Fibroblast of villous mesenchyme (primary cell): Measurements from ENCODE around the gene BAIAP2. TPM values are rescaled to one million over a fixed set of nuclear protein-coding genes. Genes with fewer than 3 reads are reported as not detected.

Experiments
- DNase-seq: peaks from one replicate; pipeline ENCODE4 v3.0.0-alpha.2; 2010; ENCODE audit warnings: low read depth
- H3K4me3 ChIP-seq: 2 replicates; pipeline ENCODE4 v1.5.1; 2011; ENCODE audit warnings: low read depth, mild to moderate bottlenecking, low read length
- total RNA-seq: library from RNA; depleted of rRNA; stranded (reverse); fragments of >200 nt; gene quantifications from 2 replicates; pipeline ENCODE4 v1.2.3, GENCODE V29; 2012
- TF ChIP-seq, protein P1 (sequence below): IDR thresholded peaks from 2 replicates; pipeline ENCODE4 v1.5.1; 2012; ENCODE audit warnings: low read depth, mild to moderate bottlenecking, low read length; ENCODE audit not compliant: insufficient read depth

The BAIAP2 gene
- total RNA-seq, 1 donor, result 25.0 TPM

DNA sequence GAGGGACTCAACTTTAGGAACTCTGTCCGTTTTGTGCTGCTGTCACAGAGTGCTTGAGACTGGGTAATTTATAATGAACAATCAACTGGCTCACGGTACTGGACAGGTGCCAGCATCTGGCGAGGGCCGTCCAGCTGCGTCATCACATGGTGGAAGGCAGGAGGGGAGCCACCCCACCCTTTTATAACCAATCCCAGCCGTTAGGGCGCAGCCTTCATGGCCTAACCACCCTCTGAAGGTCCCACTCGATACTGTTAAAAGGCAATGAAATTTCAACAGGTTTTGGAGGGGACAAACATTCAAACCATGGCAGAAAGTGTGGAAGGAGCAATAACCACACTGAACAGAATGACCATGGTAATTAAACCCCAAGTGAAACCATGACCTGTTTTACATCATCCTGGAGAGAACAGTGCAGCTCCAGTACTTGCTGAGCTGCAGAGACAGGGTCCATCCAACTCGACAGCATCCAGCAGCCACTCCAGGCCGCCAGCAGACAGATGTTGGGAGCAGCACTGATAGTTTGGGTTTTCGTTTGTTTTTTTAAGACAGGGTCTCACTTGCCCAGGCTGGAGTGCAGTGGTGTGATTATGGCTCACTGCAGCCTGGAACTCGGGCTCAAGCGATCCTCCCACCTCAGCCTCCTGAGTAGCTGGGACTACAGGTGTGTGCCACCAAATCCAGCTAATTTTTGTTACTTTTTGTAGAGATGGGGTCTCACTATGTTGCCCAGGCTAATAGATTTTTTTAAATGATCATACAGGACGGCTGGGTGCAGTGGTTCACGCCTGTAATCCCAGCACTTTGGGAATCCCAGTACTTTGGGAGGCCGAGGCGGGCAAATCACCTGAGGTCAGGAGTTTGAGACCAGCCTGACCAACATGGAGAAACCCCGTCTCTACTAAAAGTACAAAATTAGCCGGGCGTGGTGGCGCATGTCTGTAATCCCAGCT is 32.3 kb upstream of the BAIAP2 start:
- no peak overlapping the region for H3K4me3 ChIP-seq
- DNase-seq, result peak; percentile 65
- TF ChIP-seq, protein P1, sequence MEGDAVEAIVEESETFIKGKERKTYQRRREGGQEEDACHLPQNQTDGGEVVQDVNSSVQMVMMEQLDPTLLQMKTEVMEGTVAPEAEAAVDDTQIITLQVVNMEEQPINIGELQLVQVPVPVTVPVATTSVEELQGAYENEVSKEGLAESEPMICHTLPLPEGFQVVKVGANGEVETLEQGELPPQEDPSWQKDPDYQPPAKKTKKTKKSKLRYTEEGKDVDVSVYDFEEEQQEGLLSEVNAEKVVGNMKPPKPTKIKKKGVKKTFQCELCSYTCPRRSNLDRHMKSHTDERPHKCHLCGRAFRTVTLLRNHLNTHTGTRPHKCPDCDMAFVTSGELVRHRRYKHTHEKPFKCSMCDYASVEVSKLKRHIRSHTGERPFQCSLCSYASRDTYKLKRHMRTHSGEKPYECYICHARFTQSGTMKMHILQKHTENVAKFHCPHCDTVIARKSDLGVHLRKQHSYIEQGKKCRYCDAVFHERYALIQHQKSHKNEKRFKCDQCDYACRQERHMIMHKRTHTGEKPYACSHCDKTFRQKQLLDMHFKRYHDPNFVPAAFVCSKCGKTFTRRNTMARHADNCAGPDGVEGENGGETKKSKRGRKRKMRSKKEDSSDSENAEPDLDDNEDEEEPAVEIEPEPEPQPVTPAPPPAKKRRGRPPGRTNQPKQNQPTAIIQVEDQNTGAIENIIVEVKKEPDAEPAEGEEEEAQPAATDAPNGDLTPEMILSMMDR, result no peak

DNA sequence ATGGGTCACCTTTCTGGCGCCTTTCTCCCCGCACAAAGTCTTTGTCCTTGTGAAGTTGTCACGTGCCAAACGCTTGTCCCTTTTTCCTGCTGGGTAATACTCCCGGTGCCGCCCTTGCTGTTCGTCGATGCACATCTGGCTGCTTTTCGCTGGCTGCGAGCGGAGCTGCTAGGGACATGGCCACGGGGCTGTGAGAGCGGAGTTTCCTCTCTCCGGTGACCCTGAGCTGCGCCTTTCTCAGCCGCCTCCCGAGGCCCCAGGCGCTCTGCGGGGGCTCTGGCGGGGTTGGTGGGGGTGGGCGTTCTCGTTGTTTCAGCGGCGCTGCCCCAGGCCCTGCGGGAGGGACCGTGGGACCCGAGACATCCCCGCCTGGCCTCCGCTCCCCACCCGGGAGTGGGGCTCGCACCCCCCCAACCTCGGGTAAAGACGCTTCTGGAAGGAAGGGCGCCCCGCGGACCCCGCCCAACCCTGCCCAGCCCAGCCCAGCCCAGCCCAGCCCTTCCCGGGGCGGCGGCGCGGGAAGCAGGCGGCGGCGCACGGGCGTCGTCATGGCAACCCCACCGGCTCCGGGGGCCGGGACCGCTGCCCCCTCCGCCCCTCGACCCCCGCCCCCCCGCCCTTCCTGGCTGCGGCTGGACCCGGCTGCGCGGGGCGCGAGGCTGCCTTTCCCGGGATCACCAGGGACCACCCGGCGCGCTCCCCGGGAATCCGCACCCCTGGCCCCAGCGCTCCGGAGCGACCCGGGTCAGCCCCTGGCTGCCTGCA is 31.1 kb upstream of the BAIAP2 start:
- peak; percentile 24 for DNase-seq
- H3K4me3 ChIP-seq, result peak overlapping the region; percentile 40
- TF ChIP-seq, protein P1, result no peak

DNA sequence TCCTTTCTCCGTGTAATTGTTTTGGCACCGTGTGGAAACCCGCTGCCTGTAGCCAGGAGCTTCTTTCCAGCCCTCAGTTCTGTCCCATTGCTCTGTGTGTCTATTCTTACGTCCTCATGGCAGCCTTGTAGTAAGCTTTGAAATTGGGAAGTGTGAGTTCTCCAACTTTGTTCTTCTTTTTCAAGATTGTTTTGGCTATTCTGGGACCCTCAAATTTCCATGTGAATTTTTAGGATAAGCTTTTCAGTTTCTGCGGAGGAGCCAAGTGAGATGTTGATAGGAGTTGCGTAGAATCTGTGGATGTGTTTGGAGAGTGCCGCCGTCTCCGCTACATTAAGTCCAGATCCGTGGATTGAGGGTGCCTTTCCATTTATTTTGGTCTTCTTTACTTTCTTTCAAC is 28.1 kb upstream of the BAIAP2 start:
- TF ChIP-seq, protein P1, result no peak
- DNase-seq, result no peak
- H3K4me3 ChIP-seq, result no peak overlapping the region

DNA sequence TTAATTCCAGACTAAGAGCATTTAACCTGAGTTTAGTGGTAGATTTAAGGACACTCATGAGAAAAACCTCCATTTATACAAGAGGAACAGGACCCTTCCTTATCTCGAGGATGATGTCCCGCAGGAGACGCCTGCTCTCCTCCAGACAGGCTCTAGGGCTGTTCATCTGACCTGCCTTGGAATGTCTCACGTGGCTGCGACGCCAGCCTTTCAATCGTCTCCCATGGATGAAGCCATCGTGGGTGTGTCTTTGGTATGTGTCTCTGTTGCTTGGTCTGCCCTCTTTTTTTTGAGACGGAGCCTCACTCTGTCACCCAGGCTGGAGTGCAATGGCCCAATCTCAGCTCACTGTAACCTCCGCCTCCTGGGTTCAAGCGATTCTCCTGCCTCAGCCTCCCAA is 26.8 kb upstream of the BAIAP2 start:
- DNase-seq, result no peak
- TF ChIP-seq, protein P1, result no peak
- H3K4me3 ChIP-seq, result no peak overlapping the region

DNA sequence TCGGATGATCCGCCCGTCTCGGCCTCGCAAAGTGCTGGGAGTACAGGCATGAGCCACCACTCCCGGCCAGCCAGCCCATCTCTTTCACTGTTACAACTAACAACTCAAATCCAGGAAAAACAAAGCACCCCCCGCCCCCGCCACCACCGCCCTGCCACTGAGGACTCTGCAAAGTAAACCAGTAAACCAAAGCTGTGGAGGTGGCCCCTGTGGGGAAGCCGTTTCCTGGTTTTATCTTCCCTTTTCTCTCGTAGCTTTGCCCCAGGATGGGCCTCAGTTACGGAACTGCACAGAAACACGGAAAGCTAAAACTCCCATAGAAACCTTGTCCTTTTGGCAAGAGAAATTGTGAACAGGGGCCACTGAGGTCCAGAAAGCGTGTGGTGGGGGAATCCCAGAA is 25.8 kb upstream of the BAIAP2 start:
- TF ChIP-seq, protein P1, result no peak
- no peak for DNase-seq
- no peak overlapping the region for H3K4me3 ChIP-seq

DNA sequence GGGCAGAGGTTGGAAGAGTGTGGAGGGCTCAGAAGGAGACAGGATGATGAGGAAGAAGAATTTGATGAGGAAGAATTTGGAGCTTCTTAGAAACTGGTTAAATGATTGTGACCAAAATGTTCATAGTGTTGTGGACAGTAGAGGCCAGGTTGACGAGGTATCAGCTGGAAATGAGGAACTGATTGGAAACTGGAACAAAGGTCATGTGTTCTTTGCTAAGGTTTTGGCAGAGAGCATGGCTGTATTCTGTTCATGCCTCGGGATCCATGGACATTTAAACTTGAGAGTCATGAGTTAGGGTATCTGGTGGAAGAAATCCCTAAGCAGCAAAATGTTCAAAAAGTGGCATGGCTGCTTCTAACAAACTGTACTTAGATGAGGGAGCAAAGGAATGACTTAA is 24.0 kb upstream of the BAIAP2 start:
- no peak overlapping the region for H3K4me3 ChIP-seq
- DNase-seq, result no peak
- TF ChIP-seq, protein P1, result no peak
